Activated CD4-positive, alpha-beta T cell treated with anti-CD3 and anti-CD28 coated beads, Interleukin-2, amount 50 U/mL, for 24 hours (primary cell): ENCODE data around the gene KHDC4.

Experiments used
- DNase-seq, 2 donors: peaks; one replicate each; pipeline ENCODE4 v3.0.0-alpha.2; 2020; ENCODE audit warnings: low read depth in 1 of 2, low spot score in 1 of 2

The KHDC4 gene

DNA sequence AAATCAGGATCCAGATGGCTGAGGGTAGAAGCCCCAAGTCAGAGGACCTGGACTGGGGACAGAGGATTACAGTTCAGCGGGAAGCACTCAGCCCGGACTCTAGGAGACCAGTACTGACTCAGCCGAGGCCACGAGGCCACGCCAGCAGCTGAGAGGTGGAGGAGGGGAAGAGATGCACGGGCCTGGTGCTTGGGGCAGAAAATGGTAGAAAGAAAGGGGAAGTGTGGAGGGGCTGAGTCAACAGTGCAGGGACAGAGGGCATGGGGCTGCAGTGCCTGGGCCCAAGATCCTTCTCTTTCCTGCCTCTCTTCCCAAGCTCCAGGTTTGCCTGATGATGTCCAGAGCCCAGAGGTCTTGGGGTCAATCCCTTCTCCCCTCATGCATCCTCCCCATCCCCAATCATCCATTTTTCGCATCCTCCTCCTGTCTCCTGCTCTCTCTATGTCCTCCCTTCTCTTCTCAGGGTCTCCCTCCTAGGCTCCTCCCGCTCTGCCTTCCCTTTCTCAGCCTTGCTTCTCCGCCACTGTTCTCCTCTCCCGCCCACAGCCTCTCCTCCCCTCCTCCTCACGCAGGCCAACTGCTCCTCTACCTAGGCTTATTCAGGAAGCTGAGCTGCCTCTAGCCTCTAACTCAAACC is 36.4 kb upstream of the KHDC4 start:
- no peak for DNase-seq

DNA sequence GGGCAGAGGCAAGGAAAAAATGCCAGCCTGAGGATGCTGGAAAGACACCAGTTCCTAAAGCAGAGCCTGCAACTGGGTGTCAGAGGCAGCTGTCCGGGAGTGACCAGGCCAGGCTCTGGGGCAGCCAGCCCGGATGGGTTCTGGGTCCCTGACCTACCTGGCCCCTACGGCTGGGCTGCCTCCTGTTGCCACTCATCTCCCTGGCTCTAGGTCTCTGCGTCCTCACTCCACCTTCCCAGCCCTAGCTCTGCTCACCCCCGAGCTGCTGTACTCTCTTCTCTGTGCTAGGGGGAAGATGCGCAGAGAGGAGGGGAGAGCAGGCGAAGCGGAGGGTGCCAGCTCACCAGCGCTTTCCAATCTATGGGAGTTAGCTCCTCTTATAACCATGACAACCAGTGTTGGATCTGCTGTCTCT is 35.2 kb upstream of the KHDC4 start:
- DNase-seq: no peak

DNA sequence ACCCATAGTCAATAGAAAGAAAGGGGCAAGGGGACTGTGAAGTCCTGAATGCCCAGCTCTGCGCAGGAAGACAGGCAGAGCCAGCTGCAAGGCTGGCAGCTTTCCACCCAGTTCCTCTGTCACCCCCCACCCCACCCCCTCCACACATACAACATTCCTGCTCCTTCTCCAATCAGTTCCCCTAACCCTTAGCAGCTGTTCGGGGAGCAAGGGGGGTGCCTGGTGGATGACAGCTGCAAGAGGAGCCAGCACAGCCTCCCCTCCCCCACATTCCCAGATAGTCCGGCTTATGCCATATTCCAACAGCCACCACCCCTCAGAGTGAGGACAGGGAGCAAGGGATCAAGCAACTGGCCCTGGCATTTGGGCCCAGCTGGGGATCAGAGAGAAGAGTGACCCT is 34.5 kb upstream of the KHDC4 start:
- DNase-seq: no peak

DNA sequence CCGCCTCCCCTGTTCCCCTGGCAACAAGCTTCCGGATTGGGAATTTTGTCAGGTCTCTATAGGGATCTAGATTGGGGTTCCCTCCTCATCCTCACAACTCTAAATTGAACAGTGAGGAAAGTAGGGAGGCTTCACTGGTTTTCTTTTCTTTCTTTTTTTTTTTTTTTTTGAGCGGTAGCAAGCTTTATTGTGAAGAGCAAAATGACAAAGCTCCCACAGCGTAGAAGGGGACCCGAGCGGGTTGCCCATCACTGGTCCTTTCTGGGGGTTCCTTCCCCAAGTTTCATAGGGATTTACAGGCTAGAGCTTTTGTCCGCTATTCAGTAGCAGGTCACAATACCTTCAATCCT is 33.8 kb upstream of the KHDC4 start:
- DNase-seq: no peak

DNA sequence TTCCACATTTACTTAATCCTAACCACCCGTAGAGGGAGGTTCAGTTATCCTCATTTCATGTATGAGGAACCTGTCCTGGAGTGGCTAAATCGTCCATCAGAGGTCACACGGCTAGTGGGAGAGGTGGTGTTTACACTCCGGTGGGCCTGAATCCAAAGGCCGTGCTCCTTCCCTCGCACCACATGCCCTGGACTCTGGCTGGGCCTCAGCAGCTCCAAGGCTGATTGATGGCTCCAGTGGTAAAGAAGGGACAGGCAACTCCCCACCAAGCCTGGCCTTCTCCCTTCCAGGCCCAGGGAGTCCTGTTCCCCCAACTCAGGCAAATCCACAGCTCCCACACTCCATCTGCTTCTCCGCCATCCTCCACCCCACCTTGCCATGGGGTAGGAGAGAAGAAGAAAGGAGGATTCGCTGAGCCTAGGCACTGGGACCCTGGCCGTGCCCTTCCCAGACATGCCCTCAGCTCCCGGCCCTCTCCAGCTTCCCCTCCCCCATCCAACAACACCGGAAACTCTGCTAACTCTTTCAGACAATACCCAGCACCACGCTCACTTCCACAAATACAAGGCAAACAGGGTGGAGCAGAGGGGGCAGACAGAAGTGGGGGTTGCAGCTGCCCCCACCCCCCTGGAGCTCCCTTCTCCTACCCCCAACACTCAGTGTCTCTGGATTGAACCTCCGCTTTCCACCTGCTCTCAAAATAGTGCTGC is 33.3 kb upstream of the KHDC4 start:
- DNase-seq: no peak

DNA sequence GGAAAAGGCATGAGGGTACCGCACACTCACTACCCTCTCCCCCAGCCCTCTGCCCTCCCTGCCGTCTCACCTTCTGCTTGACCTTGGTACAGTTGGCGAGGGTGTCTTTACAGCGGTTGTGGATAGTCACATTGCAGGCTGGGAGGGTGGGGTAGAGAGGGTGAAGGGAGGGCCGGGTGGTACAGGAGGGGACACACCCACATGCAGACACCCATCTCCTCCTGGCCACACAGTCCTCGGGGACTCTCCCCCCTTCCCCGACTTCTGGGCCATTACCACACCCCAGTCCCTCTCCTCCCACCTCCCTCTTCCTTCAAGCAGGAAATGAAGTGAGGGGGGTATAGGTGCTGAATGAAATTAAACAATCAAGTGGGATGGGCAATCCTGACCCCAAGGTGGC is 32.5 kb upstream of the KHDC4 start:
- no peak for DNase-seq

DNA sequence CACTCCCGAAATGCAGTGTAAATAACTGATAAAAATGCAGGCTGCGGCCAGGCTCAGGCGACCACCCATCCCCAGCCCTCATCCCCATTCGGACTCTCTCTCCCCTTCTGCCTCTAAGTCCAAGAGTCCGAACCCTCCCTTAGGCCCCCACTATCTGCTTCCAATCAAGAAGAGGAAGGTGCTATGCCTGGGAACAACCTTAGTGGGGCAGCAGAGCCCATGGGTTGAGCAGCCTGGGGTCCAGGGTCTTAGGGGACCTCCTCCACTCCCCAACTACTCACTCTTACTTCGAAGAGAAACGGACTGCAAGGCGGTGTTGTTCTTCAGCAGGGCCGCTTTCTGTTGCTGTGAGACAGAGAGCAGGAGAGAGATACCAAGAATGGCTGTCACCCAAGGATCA is 31.9 kb upstream of the KHDC4 start:
- no peak for DNase-seq

DNA sequence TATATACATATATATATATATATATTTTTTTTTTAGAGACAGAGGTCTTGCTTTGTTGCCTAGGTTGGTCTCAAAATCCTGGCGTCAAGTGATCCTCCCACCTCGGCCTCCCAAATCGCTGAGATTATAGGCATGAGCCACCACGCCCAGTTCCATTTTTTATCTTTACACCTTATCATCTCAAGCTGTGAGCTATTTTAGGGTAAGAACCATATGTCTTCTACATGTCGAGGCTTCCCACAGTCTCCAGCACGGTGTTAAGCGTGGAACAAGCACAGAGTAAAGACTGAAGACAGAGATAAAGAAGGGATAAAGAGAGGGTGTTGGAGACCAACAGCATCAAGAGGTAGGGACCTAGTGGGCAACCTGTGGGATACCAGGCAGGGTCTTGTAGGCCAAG is 30.0 kb upstream of the KHDC4 start:
- no peak for DNase-seq

DNA sequence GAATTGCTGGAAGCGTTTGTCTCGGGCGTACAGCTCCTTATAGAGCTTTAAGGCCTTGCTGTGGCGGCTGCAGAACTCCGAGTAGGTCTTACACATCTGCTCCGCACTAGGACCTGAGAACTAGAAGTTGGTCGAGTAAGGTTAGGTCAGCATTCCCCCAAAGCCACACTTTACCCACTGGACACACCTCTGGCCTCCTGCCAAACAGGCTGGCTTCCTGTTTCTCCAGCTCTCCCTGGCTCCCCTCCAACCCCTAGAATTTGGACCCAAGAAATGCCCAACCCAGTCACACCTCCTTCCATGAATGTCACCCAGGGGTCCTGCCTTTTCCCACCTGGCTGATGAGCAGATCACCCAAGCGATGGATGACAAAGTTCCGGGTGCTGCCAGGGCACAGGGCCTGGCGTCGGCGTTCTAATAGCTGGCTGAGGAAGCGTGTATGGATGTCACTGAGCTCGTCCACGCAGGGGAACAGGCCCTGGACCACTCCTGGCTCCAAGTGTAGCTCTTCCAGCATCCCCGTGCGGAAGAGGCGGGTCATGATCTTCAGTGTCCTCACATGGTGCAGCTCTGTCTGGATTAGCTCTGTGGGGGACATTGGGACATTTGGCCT is 28.5 kb upstream of the KHDC4 start:
- DNase-seq: no peak

DNA sequence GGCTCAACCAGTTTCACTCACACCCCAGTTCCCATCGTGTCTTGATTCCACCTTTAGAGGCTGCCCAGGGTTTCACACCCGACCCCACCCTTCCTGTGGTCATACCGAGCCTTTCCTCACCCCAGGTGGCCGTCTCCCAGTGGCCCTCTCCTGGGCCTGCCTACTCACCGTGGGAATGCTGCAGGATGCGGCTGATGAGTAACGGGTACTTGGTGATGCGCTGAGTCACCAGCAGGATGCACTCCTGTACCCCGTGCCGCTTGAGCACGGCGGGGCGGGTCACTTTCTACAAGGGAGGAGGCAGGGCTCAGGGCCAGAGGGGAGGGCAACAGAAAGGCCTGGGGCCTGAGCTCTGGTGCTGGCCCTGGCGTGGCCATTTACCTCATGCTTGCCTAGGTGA is 27.7 kb upstream of the KHDC4 start:
- no peak for DNase-seq

DNA sequence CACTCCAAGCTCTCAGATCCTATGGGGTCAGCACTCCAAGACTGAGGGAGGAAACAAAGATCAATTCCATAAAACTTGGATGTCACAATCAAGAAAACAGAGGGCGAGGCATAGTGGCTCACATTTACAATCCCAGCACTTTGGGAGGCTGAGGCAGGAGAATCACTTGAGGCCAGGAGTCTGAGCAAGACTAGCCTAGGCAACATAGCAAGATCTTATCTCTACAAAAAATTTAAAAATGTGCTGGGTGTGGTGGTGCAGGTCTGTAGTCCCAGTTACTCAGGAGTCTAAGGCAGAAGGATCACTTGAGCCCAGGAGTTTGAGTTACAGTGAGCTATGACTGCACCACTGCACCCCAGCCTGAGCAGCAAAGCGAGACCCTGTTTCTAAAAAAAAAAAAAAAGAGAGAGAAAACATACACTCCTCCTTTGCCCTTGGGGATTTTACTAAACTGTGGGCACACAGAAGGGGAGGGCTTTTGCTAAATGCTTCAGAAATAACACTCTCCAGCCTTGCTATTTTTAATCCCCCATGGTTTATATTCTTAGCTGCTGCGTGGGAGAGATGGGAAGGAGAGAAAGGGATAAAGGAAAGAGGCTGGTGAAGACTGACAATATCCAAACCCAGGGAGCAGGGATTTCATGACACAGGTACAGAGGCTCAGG is 26.0 kb upstream of the KHDC4 start:
- no peak for DNase-seq

DNA sequence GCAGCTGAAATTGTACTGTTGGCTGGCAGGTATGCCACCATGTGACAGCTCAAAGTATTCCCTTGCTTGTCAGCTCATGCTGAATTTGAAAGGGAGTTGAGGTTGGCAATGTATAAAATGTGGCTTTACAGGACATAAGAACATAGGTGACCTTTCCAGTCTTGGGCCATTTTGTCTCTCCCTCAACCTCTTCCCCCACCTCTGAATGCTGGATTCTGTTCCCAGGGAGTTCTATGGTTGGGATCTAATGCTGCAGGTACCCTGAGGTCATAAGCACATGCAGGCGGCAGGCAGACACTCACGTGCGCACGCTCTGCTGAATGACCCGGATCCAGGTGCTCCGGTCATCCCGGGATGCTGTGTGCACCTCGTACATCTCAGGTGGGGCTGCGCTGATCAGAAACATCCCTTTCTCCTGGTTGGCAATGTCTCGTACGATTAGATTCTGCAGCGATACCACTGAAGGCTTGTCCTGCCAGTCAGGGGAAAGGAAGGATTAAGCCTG is 23.2 kb upstream of the KHDC4 start:
- DNase-seq: no peak

DNA sequence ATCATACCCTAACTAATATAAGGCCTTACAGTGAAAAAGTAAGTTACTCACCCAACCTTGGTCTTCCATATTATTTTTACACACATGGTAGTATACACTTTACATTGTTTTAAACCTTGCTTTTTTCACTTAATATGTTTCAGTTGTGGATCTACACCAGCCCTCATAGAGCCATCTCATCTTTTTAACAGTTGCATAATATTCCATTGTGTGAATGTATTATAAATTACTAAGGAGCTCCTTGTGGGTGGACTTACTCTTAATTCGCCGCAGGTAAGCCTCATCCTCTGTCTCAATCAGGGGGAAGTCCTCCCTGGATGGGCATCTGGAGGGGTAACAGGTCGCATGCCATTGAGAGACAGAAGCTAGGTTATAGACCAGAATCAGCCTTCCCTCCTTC is 20.4 kb upstream of the KHDC4 start:
- no peak for DNase-seq

DNA sequence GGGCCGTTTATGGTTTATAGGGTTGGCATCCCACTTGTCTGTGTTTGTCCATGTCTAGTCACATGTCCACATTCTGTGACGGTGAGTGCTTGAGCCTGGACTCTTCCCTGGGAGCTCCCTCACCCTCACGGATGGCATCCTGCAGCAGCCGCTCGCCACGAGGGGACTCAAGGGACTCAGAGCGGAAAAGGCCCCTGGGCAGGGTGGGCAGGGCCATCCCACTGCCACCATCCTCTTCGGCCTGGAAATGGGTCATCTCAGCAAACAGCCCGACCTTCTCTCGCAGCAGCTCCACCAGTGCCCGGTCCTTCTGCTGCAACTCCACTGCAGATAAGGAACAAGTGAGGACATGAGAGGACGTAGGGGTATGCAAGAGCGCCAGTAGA is 18.3 kb upstream of the KHDC4 start:
- DNase-seq: no peak

DNA sequence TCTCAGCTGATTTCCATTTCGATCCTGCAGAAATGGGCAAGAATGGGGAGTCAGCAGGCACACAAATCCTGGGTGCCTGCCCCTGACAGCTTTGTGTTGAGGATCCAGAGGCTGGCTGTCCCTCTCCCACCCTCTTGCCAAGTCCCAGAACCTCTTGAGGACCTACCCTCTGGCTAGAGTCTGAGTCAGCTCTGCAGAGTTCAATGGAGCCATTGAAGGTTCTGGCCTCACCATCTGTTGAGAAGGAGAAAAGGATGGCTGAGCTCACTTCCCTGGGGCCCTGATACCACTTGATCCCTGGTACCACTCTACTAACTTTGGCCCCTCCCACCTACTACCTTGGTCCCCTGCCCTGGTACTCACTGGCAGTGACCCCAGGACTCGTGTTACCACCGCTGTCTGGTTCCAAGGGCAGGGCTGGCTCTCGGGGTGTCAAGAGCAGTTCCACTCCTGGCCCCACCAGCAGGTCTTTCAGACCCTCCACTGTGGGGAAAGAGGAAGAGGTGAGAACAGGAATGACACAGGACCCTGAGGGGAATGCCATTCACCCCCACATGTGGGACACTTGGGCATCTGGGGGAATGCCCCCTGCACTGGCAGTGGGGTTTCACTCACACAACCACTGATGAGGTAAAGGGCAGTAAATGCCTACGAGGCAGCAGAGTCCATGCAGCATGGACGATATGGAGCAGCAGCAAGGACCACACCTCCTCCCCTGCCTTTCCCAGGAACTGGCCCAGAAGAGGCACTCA is 17.7 kb upstream of the KHDC4 start:
- no peak for DNase-seq

DNA sequence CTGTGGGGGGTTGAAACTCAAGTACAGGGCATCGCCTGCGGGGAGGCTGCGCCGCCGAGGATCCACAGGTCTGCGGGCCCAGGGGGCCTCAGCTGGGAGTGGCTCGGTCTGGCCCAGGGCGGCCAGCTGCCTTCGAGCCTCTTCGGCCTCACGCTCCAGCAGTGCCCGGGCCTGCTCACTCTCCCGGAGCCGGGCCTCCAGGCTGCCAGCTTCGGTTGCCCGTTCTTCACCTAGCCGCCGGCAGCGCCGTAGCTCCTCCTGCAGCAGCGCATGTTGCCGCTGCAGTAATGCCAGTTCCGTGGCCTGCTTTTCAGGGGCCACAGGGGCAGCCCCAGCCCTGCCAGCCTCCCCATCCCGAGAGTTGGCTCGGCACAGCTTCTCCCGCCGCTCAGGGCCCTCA is 16.6 kb upstream of the KHDC4 start:
- no peak for DNase-seq

DNA sequence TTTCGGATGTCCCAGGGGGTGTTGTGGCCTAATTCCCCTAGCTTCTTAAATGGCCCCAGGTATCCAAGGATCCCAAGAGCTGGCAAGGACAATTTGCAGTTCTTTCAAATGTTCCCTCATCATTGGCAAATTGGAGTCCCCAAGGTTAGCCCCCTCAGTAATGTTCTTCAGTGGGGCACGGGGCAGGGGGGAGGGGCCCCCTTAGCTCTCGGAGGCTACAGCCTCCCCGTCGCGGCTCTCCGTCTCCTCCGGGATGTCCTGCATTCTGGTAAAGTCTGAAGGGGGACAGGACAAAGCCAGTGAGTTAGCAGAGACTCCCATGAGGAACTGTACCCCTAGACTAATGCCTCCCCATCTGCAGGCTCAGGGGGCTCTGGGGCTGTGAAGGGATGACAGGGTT is 13.5 kb upstream of the KHDC4 start:
- DNase-seq: no peak

DNA sequence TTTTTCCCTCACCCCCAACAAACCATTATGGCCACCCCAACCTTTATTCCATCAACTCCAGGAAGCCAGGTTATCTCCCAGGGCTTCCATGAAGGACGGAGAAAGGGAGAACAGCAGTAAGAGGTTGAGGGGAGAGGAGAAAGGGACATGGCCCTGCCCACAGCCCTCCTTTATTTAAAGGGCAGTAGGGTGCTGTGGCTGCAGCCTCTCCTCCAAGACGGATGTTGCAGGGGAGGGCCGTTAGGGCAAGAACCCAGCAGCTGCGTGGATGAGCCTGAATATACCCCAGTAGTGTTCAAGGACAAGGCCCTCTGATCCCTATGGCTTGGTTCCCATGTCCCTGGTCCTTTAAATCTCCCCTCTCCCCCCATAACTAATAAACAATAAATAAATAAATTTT is 13.1 kb upstream of the KHDC4 start:
- no peak for DNase-seq

DNA sequence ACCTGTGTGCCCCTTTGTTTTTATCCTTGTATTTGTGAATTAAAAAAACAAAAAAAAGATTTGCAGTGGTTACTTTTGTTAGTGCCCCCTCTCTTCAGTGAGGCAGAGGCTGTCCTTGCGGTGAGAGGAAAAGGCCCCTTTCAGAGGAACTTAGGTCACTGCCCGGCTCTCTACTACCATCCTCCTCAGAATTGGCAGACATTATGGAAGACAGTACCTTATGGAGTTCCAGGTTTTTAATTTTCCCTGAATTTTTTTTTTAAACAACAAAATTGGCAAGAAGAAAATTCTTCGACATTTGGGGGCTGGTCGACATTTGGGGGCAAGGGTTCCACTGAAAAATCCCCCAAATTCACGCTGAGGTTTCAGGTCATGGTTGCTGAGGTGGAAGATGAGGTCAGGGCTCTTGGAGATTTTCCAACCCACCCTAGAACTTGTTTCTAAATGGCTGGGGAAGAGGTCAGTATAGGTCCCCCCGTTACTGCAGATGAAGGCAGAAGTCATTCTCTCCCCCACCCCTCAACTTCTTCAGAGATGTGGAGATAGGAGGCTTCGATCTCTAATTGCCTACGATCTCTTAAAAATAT is 12.5 kb upstream of the KHDC4 start:
- DNase-seq: no peak

DNA sequence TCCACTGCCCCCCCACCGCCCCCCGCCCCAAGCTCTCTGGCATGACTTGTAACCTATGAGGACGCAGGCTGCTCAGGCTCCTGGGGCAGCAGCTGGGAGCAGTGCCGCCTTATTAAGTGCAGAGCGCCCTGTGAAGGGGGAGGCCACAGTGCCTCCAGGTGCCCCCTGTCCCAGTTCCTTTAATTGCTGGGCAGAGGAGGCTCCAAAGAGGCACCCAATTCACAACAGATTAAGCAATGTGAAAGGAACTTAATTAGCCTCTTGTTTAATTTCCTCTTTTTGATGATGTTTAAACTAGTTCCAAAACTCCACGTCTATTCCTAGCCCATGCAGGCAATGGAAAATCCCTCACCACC is 10.2 kb upstream of the KHDC4 start:
- no peak for DNase-seq

DNA sequence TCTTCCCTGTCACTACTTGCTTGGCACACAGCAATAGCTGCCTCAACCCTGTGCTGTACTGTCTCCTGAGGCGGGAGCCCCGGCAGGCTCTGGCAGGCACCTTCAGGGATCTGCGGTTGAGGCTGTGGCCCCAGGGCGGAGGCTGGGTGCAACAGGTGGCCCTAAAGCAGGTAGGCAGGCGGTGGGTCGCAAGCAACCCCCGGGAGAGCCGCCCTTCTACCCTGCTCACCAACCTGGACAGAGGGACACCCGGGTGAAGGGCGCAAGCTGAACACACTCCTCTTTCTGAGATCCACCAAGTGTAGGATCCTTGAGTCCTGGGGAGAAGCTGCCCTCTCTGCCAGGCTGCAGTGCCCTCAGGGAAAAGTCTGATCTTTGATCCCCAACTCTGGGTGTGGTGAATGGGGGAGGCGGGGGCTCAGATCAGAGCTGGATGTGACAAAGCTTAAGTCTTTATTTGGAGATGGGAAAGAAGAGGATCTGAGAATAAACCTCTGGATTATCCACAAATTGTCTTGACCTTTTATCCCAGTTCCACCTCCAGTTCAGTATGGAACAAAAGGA is 8.4 kb upstream of the KHDC4 start:
- DNase-seq: no peak
